ENCODE measurements around the gene BFSP2.
A peak's percentile ranks its signal among the peaks of the same experiment; 100 is the strongest.

The BFSP2 gene

DNA sequence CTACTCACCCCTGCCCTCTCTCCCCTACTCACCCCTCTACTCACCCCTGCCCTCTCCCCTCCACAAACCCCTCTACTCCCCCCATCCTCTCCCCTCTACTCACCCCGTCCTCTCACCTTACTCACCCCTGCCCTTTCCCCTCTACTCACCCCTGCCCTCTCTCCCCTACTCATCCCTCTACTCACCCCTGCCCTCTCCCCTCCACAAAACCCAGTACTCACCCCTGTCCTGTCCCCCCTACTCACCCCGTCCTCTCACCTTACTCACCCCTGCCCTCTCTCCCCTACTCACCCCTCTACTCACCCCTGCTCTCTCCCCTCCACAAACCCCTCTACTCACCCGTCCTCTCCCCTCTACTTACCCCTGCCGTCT lies 14.2 kb downstream of the BFSP2 start:
- DNase-seq (ENCODE audit: low read depth in 2 of 3, low spot score in 1 of 3), result no peak

DNA sequence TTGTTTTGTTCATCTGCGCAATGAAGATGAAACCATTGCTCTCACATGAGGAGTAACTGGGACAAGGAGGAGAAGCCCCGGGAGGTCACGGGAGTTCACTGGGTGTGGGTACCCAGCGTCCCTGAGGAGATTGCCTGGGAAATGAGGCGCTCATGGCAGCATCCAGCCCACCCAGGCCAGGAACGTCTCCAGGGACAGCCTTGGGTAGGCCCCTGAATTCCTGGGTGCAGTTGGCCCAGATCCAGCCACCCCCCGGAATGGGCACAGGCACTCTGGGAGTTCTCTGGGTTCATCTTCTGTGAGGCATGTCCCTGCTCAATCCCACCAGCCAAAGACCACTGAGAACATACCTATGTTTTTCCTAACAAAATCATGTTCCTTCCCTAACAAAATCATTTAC lies 18.5 kb downstream of the BFSP2 start:
- DNase-seq (ENCODE audit: low read depth in 2 of 3, low spot score in 1 of 3), result no peak

GRCh38 chr3:133419151-133419909 lies 19.5 kb downstream of the BFSP2 start:
- DNase-seq (ENCODE audit: low read depth in 2 of 3, low spot score in 1 of 3), result no peak

- no peak for DNase-seq (ENCODE audit: low read depth in 2 of 3, low spot score in 1 of 3)
Measured at GRCh38 chr3:133424937-133425869, 25.3 kb downstream of the BFSP2 start.

GRCh38 chr3:133425898-133426297 lies 26.0 kb downstream of the BFSP2 start:
- no peak for DNase-seq (ENCODE audit: low read depth in 2 of 3, low spot score in 1 of 3)

- DNase-seq (ENCODE audit: low read depth in 2 of 3, low spot score in 1 of 3), result no peak
Measured at GRCh38 chr3:133426721-133427120, 26.9 kb downstream of the BFSP2 start.

DNA sequence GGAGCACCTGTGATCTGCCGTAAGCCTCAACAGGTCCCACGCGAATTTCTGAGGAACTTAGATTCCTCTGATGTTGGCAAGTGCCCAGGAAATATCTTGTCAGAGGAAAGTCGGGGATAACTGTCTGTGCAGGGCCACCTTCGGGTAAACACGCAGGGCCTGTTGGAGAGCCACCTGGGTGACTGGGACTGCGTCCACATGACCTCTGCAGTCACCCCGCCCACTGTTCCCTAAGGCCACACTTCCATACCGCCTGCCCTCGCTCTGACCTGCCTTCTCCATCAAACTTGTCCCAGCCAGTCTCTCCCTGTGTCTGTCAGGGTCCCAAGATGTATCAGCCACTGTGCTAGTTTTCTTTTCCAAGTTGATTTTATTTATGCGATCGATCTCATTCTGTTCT lies 28.7 kb downstream of the BFSP2 start:
- no peak for DNase-seq (ENCODE audit: low read depth in 2 of 3, low spot score in 1 of 3)

DNA sequence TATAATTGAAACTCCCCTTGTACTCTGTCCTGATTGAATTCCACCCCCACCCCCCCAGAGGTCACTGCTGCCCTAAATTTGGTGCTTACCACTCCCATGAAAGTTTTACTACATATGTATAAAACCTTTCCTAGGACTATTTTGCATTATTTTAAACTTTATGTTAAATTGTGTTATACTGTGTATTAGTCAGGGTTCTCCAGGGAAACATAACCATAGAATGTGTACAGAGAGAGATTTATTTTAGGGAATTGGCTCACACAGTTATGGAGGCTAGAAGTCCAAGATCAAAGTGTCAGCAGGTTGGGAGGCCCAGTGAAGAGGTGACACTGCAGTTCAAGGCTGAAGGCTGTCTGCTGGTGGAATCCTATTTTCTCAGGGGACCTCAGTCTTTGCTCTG lies 29.2 kb downstream of the BFSP2 start:
- DNase-seq (ENCODE audit: low read depth in 2 of 3, low spot score in 1 of 3), result no peak

- DNase-seq (ENCODE audit: low read depth in 2 of 3, low spot score in 1 of 3), result no peak
Measured at GRCh38 chr3:133439563-133439962, 39.7 kb downstream of the BFSP2 start.

- no peak for DNase-seq (ENCODE audit: low read depth in 2 of 3, low spot score in 1 of 3)
Measured at GRCh38 chr3:133440652-133441051, 40.8 kb downstream of the BFSP2 start.

DNA sequence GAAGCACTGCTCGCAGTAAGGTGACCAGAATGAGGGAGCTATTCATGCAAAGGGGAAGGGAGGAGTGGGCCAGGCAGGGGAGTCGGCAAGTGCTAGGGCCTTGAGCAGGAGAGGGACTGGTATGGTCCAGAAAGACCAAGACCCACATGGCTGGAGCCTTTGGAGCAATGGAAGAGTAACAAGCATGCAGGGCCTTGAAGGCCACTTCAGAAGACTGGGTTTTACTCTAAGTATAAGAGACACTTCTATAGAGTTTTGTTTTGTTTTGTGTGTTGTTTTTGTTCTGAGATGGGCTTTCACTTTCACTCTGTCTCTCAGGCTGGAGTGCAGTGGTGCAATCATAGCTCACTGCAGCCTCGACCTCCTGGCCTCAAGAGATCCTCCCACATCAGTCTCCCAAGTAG lies 42.0 kb downstream of the BFSP2 start:
- no peak for DNase-seq (ENCODE audit: low read depth in 2 of 3, low spot score in 1 of 3)

DNA sequence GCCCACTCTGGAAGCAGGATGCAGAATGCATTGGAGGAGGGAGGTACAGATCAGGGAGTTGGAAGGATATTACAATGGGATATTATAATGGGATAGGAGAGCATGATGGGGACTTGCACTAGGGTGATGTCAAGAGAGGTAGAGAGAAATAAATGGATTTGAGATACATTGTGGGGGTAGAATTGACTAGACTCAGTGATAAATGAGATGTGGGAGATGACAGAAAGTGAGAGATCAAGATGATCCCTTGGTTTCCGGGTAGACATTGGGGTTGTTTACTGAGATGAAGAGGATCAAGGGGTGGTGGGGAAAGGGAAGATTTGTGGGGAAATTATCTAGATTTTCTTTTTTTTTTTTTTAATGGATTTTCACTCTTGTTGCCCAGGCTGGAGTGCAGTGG lies 42.7 kb downstream of the BFSP2 start:
- no peak for DNase-seq (ENCODE audit: low read depth in 2 of 3, low spot score in 1 of 3)

GRCh38 chr3:133443649-133444422 lies 44.0 kb downstream of the BFSP2 start:
- DNase-seq (ENCODE audit: low read depth in 2 of 3, low spot score in 1 of 3), result no peak

DNA sequence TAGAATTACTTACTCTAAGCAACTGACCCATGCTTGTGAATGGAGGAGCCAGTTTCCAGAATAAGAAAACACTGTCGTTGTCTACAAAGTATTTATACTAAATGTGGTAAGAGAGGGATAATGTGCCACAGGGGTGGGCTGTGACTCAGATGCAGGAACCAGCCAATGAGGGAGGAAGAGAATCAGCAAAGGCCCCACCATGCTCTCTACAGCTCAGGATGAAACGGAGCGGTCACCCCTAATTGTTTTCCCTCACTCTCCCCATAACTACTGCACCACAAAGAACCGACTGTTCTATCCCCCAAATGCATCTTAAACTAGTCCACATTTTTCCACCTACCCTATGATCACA lies 44.5 kb downstream of the BFSP2 start:
- no peak for DNase-seq (ENCODE audit: low read depth in 2 of 3, low spot score in 1 of 3)

DNA sequence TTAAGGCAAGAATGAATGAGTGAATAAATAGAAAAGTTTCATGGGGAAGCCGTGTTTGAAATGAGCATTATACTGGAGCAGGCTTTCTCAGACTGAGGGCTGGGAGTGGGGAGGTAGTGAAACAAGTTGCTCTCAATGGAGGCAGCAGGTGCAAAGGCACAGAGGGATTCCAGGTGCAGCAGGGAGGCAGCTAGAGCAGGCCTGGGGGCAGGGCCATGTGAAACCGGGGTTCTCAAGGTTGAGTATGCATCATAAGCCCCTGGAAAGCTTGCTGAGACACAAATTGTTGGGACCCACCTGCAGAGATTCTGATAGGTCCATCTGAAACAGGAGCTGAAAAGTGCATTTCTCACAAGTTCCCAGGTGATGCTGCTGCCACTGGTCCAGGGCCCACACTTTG lies 45.3 kb downstream of the BFSP2 start:
- DNase-seq (ENCODE audit: low read depth in 2 of 3, low spot score in 1 of 3), result no peak

DNA sequence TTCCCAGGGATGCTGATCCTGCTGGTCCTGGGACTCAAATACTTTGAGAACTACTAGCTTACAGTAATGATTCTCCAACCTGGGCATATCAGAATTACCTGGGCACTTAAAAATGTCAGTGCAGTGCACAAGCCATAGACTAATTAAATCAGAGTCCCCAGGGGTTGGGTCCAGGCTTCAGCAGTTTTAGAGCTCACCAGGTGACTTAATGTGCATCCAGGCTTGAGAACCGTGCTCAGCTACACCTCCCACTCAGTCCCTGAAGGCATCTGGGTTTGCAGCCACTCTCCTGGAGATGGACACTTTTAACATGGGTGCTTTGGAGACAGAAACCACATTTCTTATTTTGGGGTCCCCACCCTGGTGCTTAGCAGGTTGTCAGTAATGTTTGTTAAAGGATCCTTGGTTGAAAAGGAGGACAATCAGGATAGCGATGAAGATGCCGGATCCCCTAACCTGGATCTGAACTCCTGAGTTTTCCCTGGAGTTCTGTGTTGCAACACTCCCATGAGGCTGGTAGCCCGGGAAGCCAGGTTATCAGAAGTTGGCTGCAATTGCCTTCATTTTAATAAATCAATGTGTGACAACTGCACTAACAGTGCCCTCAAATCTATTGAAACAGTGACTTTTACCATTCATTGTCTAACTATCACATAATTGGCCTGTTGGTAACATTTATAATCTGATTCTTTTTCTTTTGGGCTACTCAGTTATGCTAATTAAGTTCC lies 48.1 kb downstream of the BFSP2 start:
- no peak for DNase-seq (ENCODE audit: low read depth in 2 of 3, low spot score in 1 of 3)

- DNase-seq (ENCODE audit: low read depth in 2 of 3, low spot score in 1 of 3), result peak; percentile 35 to 55 (median 40)
Measured at GRCh38 chr3:133448478-133449122, 48.7 kb downstream of the BFSP2 start.

DNA sequence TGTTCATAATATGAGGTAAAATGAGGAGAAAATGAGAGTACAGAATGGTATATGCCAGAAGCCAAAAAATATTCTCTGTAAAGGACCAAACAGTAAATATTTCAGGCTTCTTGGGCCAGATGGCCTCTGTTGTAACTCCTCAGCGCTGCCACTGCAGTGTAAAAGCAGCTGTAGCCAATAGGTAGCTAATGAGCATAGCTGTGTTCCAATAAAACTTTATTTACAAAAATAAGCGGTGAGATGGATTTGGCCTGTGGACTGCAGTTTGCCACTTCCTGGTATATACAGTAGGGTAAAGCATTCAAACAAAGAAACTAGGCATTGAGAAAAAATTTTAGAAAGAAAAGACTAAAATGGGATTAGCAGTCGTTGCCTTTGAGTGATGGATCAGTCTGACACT lies 51.5 kb downstream of the BFSP2 start:
- no peak for DNase-seq (ENCODE audit: low read depth in 2 of 3, low spot score in 1 of 3)

DNA sequence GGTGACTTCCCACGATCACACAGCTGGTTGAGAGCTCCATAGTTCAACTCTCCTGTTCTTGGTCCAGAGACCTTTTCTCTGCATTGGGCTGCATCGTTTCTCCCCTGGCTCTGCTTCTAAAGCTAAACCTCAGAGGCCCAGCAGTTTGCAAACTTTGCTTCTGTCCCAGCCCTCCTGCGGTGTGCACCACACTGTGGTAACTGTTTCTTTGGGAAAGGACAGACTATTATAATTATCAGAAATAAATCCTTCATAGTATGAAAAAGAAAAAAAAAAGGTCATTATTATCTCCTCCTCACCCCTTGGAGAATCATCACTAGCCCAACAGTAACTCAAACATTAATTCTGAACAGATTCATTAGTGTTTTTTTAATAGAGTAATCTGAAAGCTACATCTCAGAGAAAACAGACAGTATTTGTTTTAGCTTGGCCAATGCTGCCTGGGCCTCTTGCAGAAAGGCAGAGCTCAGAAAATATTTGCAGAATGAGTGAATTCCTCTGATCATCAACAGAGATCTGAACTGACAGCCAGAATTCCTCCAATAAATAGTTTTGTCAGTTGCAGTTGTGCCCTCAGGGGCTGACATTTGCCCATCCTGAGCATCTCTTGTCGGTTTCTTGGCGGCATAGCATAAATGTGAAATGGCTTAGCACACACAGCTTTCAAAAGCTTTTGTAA lies 52.9 kb downstream of the BFSP2 start:
- DNase-seq (ENCODE audit: low read depth in 2 of 3, low spot score in 1 of 3), result no peak

DNA sequence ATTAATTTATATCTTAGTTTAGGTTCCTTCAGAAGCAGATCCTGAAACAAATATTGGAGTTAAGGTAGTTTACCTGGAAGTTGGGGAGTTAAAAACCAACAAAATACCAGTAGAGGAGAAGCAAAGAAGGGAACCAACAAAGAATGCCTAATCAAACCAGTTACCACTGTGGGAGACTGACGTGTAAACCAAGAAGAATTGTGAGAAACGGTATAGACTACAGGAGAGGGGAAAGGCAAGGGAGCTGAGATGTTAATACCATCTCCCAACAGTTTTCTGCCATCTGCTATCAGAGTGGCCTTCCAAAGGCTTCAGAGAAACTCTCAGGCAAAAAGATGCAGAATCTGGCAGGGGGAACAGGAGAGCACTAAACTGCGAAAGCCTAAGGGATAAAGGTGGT lies 53.5 kb downstream of the BFSP2 start:
- DNase-seq (ENCODE audit: low read depth in 2 of 3, low spot score in 1 of 3), result no peak
